H9 (cell line): ENCODE results near the gene SPRR5. TPM values are rescaled to one million over a fixed set of nuclear protein-coding genes. Genes with fewer than 3 reads are reported as not detected.

Source experiments
- DNase-seq: peaks from one replicate; pipeline ENCODE4 v3.0.0-alpha.2; 2017
- H2AFZ ChIP-seq: one replicate; pipeline ENCODE4 v1.6.1; 2013; ENCODE audit warnings: mild to moderate bottlenecking, low read length, control low read depth, moderate library complexity
- H2AK5ac ChIP-seq: 2 replicates; pipeline ENCODE4 v1.6.1; 2013; ENCODE audit warnings: low read length, control low read depth, mixed read lengths; ENCODE audit not compliant: insufficient read length
- H2BK120ac ChIP-seq: one replicate; pipeline ENCODE4 v1.6.1; 2013; ENCODE audit warnings: low read depth, mild to moderate bottlenecking, low read length, control low read depth, inconsistent platforms; ENCODE audit not compliant: poor library complexity, severe bottlenecking
- H2BK12ac ChIP-seq: 2 replicates; pipeline ENCODE4 v1.6.1; 2013; ENCODE audit warnings: low read length, control low read depth, mixed read lengths, low read depth; ENCODE audit not compliant: insufficient read length
- H2BK15ac ChIP-seq: 2 replicates; pipeline ENCODE4 v1.6.1; 2013; ENCODE audit warnings: low read depth, low read length, control low read depth
- H2BK20ac ChIP-seq: one replicate; pipeline ENCODE4 v1.6.1; 2013; ENCODE audit warnings: low read depth, mild to moderate bottlenecking, low read length, control low read depth, inconsistent platforms; ENCODE audit not compliant: poor library complexity, severe bottlenecking
- H2BK5ac ChIP-seq: 2 replicates; pipeline ENCODE4 v1.6.1; 2013; ENCODE audit warnings: low read length, control low read depth, mixed read lengths; ENCODE audit not compliant: insufficient read length
- H3K14ac ChIP-seq: 2 replicates; pipeline ENCODE4 v1.6.1; 2013; ENCODE audit warnings: low read length, control low read depth; ENCODE audit not compliant: insufficient read depth
- H3K18ac ChIP-seq: 2 replicates; pipeline ENCODE4 v1.6.1; 2013; ENCODE audit warnings: low read depth, mild to moderate bottlenecking, mixed read lengths, low read length, control low read depth; ENCODE audit not compliant: insufficient read length
- H3K23ac ChIP-seq: 2 replicates; pipeline ENCODE4 v1.6.1; 2013; ENCODE audit warnings: low read length, control low read depth, mixed read lengths, low read depth; ENCODE audit not compliant: insufficient read length
- H3K23me2 ChIP-seq: 2 replicates; pipeline ENCODE4 v1.6.1; 2013; ENCODE audit warnings: low read depth, mild to moderate bottlenecking, mixed read lengths, low read length, control low read depth; ENCODE audit not compliant: insufficient read length, poor library complexity, severe bottlenecking
- H3K27ac ChIP-seq: 2 replicates; pipeline ENCODE4 v1.5.1; 2013; ENCODE audit warnings: low read length, control low read depth, mixed read lengths, low read depth; ENCODE audit not compliant: insufficient read length
- H3K27me3 ChIP-seq: 2 replicates; pipeline ENCODE4 v1.6.1; 2013; ENCODE audit warnings: low read length, control low read depth, inconsistent platforms; ENCODE audit not compliant: insufficient read depth
- H3K4ac ChIP-seq: 2 replicates; pipeline ENCODE4 v1.6.1; 2013; ENCODE audit warnings: low read depth, mild to moderate bottlenecking, control low read depth, inconsistent platforms, low read length, moderate library complexity
- H3K4me1 ChIP-seq: 2 replicates; pipeline ENCODE4 v1.6.1; 2013; ENCODE audit warnings: low read length, control low read depth, inconsistent platforms; ENCODE audit not compliant: insufficient read depth
- H3K4me2 ChIP-seq: 2 replicates; pipeline ENCODE4 v1.6.1; 2013; ENCODE audit warnings: low read length, control low read depth, mixed read lengths; ENCODE audit not compliant: insufficient read length, insufficient read depth
- H3K56ac ChIP-seq: 2 replicates; pipeline ENCODE4 v1.6.1; 2013; ENCODE audit warnings: low read depth, mild to moderate bottlenecking, mixed read lengths, low read length, control low read depth; ENCODE audit not compliant: insufficient read length
- H3K79me1 ChIP-seq: 2 replicates; pipeline ENCODE4 v1.6.1; 2013; ENCODE audit warnings: low read depth, mild to moderate bottlenecking, moderate library complexity, low read length, control low read depth, inconsistent platforms; ENCODE audit not compliant: insufficient read depth, poor library complexity, severe bottlenecking
- H3K79me2 ChIP-seq: 2 replicates; pipeline ENCODE4 v1.6.1; 2013; ENCODE audit warnings: low read length, control low read depth, inconsistent platforms; ENCODE audit not compliant: insufficient read depth
- H3K9ac ChIP-seq: 2 replicates; pipeline ENCODE4 v1.6.1; 2013; ENCODE audit warnings: low read length, control low read depth, mixed read lengths; ENCODE audit not compliant: insufficient read length; ENCODE audit errors: extremely low read depth
- H3K9me3 ChIP-seq: one replicate; pipeline ENCODE4 v1.6.1; 2013; ENCODE audit warnings: low read depth, low read length, inconsistent platforms; ENCODE audit not compliant: control insufficient read depth
- H3T11ph ChIP-seq: one replicate; pipeline ENCODE4 v1.6.1; 2013; ENCODE audit warnings: mild to moderate bottlenecking, low read length, control low read depth, inconsistent platforms
- H4K20me1 ChIP-seq: one replicate; pipeline ENCODE4 v1.6.1; 2013; ENCODE audit not compliant: control insufficient read depth, insufficient read length, insufficient read depth
- H4K5ac ChIP-seq: 2 replicates; pipeline ENCODE4 v1.6.1; 2013; ENCODE audit warnings: low read depth, mild to moderate bottlenecking, mixed read lengths, low read length, control low read depth; ENCODE audit not compliant: insufficient read length
- H4K8ac ChIP-seq: replicated peaks from 2 replicates; pipeline ENCODE4 v1.6.1; 2013; ENCODE audit warnings: low read length, control low read depth, mixed read lengths, low read depth; ENCODE audit not compliant: insufficient read length
- H4K91ac ChIP-seq: 2 replicates; pipeline ENCODE4 v1.6.1; 2013; ENCODE audit warnings: low read depth, mild to moderate bottlenecking, moderate library complexity, mixed read lengths, low read length, control low read depth; ENCODE audit not compliant: insufficient read length
- H3K27ac Mint-ChIP-seq, 3 experiments: 2 replicates in 2 of 3; 3 replicates in 1 of 3; pipeline ENCODE4 v1.8.0; 2020 to 2021; ENCODE audit warnings: mixed read lengths in 3 of 3, mild to moderate bottlenecking in 1 of 3, moderate library complexity in 1 of 3
- H3K27me3 Mint-ChIP-seq: 2 replicates; pipeline ENCODE4 v1.8.0; 2021; ENCODE audit warnings: low read depth, mild to moderate bottlenecking, moderate library complexity, mixed read lengths
- H3K36me3 Mint-ChIP-seq, 3 experiments: 2 replicates in 2 of 3; 3 replicates in 1 of 3; pipeline ENCODE4 v1.8.0; 2020 to 2021; ENCODE audit warnings: low read depth in 3 of 3, mixed read lengths in 3 of 3; ENCODE audit not compliant: insufficient read depth in 1 of 3
- H3K4me1 Mint-ChIP-seq, 2 experiments: 2 replicates each; pipeline ENCODE4 v1.8.0; 2020; ENCODE audit warnings: mixed read lengths in 2 of 2
- H3K4me3 Mint-ChIP-seq, 2 experiments: 2 replicates in 1 of 2; 3 replicates in 1 of 2; pipeline ENCODE4 v1.8.0; 2020 to 2021; ENCODE audit warnings: mild to moderate bottlenecking in 2 of 2, mixed read lengths in 2 of 2, moderate library complexity in 1 of 2
- H3K9me3 Mint-ChIP-seq, 2 experiments: 2 replicates in 1 of 2; 3 replicates in 1 of 2; pipeline ENCODE4 v1.8.0; 2020; ENCODE audit warnings: mild to moderate bottlenecking in 2 of 2, mixed read lengths in 2 of 2, moderate library complexity in 1 of 2
- CTCF ChIP-seq: fragments of 200-600 bp; sonication (generic); conservative IDR thresholded peaks from 3 replicates; pipeline ENCODE4 v1.8.0; 2021; ENCODE audit warnings: antibody characterized with exemption, mild to moderate bottlenecking
- WGBS: extraction: QIAGEN DNeasy Blood & Tissue Kit; methylation state at CpG from one replicate; pipeline ENCODE4 v1.1.7; 2013; ENCODE audit warnings: missing lambda C conversion rate, low lambda C conversion rate, mixed read lengths; ENCODE audit not compliant: insufficient read length; ENCODE audit errors: extremely low coverage; 5-methylcytosine and 5-hydroxymethylcytosine counted together
- total RNA-seq: library from RNA; stranded (reverse); gene quantifications from 2 replicates; pipeline ENCODE4 v1.2.1, GENCODE V29; 2021

SPRR5 gene
- total RNA-seq, 1 experiment from 2014 or later: not detected

GRCh38 chr1:152967201-152967600 lies 20.2 kb downstream of the SPRR5 start:
- Histone ChIP-seq H3K4me2 (no peak overlapping the region), H2BK120ac (no peak overlapping the region), H2BK5ac (no peak overlapping the region), H3K79me2 (no peaks in the 10 kb centered on the region), H3K4me1 (no peaks in the 10 kb centered on the region), H3K79me1 (no peaks in the 10 kb centered on the region), H2BK15ac (no peak overlapping the region), H3K14ac (no peak overlapping the region), H3K4ac (no peak overlapping the region), H3K18ac (no peak overlapping the region), H2AK5ac (no peak overlapping the region), H3K9ac (no peak overlapping the region), H3K56ac (no peak overlapping the region), H3K23ac (no peak overlapping the region), H3T11ph (no peak overlapping the region), H4K8ac (no peak overlapping the region), H2BK12ac (no peak overlapping the region), H4K5ac (no peak overlapping the region), H4K20me1 (no peaks in the 10 kb centered on the region), H3K27ac (no peak overlapping the region), H2AFZ (no peak overlapping the region), H3K9me3 (no peaks in the 10 kb centered on the region), H3K27me3 (no peaks in the 10 kb centered on the region), H3K23me2 (no peaks in the 10 kb centered on the region), H4K91ac (no peak overlapping the region), H2BK20ac (no peak overlapping the region)
- peaks cover 4 to 20% of the 10 kb centered on the region in 2 experiments for H3K9me3 Mint-ChIP-seq
- H3K36me3 Mint-ChIP-seq: no peaks in the 10 kb centered on the region
- H3K27me3 Mint-ChIP-seq: peaks cover 4% of the 10 kb centered on the region
- H3K4me1 Mint-ChIP-seq: no peaks in the 10 kb centered on the region
- no peak overlapping the region for H3K4me3 Mint-ChIP-seq
- no peak for TF ChIP-seq CTCF
- no peak for DNase-seq
- no CpG with 5 or more reads among the region's 7 CpGs for WGBS
- H3K27ac Mint-ChIP-seq: no peak overlapping the region
